Upper lobe of left lung (tissue), 4 donors: ENCODE results near the gene KLHL13.

Experiments
- POLR2A ChIP-seq, 4 donors: fragments of 450-650 bp; IDR thresholded peaks; one replicate each; pipeline ENCODE4 v1.5.1; 2016 to 2017; ENCODE audit warnings: antibody characterized with exemption in 4 of 4, mild to moderate bottlenecking in 2 of 4
- TF ChIP-seq, protein P1 (sequence below), 6 experiments: fragments of 450-650 bp in 4 of 6; fragments of 200-600 bp in 2 of 6; sonication (generic) in 2 of 6; IDR thresholded peaks; one replicate each; pipeline ENCODE4 v1.5.1; 2016 to 2019; ENCODE audit warnings: antibody characterized with exemption in 6 of 6

DNA sequence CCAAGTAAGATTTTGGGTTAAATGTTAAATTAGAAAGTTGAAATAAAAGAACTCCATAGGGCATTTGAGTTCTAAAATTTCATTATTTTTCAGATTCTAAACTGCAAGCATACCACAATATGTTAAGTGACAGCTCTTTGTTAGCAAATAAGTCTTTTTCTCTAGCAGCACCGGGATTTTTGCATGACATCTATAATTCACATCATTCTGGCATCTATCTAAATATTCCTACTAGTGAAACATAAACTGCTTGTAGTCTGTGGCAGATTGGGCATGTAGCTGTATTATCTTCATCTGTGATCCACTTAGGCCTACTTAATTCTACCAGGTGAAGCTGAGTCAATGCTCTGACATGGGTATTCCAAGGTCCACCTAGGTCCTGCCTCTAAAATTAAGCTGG is 32.1 kb upstream of the KLHL13 start:
- TF ChIP-seq, protein P1, sequence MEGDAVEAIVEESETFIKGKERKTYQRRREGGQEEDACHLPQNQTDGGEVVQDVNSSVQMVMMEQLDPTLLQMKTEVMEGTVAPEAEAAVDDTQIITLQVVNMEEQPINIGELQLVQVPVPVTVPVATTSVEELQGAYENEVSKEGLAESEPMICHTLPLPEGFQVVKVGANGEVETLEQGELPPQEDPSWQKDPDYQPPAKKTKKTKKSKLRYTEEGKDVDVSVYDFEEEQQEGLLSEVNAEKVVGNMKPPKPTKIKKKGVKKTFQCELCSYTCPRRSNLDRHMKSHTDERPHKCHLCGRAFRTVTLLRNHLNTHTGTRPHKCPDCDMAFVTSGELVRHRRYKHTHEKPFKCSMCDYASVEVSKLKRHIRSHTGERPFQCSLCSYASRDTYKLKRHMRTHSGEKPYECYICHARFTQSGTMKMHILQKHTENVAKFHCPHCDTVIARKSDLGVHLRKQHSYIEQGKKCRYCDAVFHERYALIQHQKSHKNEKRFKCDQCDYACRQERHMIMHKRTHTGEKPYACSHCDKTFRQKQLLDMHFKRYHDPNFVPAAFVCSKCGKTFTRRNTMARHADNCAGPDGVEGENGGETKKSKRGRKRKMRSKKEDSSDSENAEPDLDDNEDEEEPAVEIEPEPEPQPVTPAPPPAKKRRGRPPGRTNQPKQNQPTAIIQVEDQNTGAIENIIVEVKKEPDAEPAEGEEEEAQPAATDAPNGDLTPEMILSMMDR (IDR thresholded peaks at IDR 0.05), result no peak
- no peak for TF ChIP-seq POLR2A (IDR thresholded peaks at IDR 0.05)
